Adipocyte (in vitro differentiated cells): ENCODE measurements around the gene MACROD2.

Source experiments
- DNase-seq: peaks from one replicate; pipeline ENCODE4 v3.0.0-alpha.2; 2015; ENCODE audit warnings: low read depth
- H3K27me3 ChIP-seq: replicated peaks from 2 replicates; pipeline ENCODE4 v1.7.0; 2013; ENCODE audit warnings: mild to moderate bottlenecking, low read length, moderate library complexity; ENCODE audit not compliant: control insufficient read depth, insufficient read depth
- H3K36me3 ChIP-seq: 2 replicates; pipeline ENCODE4 v1.7.0; 2013; ENCODE audit warnings: low read length, mild to moderate bottlenecking, moderate library complexity; ENCODE audit not compliant: control insufficient read depth, insufficient read depth, severe bottlenecking
- H3K4me1 ChIP-seq: 2 replicates; pipeline ENCODE4 v1.7.0; 2013; ENCODE audit warnings: mild to moderate bottlenecking, low read length, moderate library complexity; ENCODE audit not compliant: control insufficient read depth, insufficient read depth
- H3K4me3 ChIP-seq: 2 replicates; pipeline ENCODE4 v1.7.0; 2013; ENCODE audit warnings: mild to moderate bottlenecking, low read length, moderate library complexity
- H3K9ac ChIP-seq: 2 replicates; pipeline ENCODE4 v1.7.0; 2013; ENCODE audit warnings: mild to moderate bottlenecking, low read length, moderate library complexity
- H3K9me3 ChIP-seq: 2 replicates; pipeline ENCODE4 v1.7.0; 2013; ENCODE audit warnings: mild to moderate bottlenecking, low read length, moderate library complexity; ENCODE audit not compliant: control insufficient read depth

Gene MACROD2

DNA sequence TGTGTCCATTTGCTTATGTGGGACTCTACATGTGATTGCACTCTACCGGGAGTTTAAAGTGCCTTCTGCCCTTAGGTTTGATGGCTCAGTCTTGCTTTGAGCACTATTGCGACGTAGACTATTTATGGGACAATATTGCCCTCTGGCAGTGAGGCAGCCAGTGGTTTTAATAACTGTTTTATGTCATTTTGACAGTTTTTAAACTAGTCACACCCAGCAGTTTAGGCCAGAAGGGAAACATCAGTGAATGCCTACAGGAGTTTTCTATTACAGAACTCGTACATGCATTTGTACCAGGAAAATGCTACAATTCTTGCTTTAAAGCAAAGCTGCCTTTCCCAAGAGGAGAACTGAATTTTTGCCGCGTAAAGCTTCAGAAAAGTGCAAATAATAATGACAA lies 1764.3 kb downstream of the MACROD2 start:
- Histone ChIP-seq H3K4me1 (peaks cover 9% of the 10 kb centered on the region), H3K27me3 (no peaks in the 10 kb centered on the region), H3K36me3 (no peaks in the 10 kb centered on the region), H3K9ac (no peak overlapping the region), H3K9me3 (no peaks in the 10 kb centered on the region), H3K4me3 (no peak overlapping the region)
- DNase-seq: peak; percentile 88

DNA sequence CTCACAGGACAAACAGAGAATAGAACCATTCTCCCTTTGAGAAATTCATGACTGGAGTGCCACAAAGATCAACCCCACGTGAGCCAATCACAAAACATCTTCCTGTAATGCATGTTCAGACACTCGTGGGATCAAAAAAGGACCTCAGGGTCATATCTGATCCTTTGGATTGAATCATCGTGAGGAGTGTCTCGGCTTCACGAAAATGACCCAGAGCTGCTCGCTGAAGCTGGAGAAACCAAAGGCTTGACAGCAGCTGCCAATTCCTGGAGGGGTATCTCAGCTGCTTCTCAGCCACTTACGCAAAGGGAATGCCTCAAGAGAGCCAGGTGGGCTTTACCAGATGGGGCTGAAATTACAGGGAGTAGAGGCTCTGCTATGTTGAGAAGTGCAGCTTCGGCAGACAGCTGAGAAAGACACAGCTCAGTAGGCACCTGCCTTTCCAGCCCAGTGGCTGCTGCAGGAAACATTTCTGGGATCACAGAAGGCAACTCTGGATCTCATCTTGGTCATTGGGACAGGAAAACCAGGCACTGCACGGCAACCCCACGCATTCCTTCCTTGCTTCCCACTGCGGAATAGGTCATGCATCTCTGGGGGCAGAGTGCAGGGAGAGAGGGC lies 1764.8 kb downstream of the MACROD2 start:
- no peaks in the 10 kb centered on the region for H3K9me3 ChIP-seq
- H3K36me3 ChIP-seq: no peaks in the 10 kb centered on the region
- DNase-seq: no peak
- no peak overlapping the region for H3K9ac ChIP-seq
- no peaks in the 10 kb centered on the region for H3K27me3 ChIP-seq
- H3K4me1 ChIP-seq: peaks cover 9% of the 10 kb centered on the region
- H3K4me3 ChIP-seq: no peak overlapping the region

DNA sequence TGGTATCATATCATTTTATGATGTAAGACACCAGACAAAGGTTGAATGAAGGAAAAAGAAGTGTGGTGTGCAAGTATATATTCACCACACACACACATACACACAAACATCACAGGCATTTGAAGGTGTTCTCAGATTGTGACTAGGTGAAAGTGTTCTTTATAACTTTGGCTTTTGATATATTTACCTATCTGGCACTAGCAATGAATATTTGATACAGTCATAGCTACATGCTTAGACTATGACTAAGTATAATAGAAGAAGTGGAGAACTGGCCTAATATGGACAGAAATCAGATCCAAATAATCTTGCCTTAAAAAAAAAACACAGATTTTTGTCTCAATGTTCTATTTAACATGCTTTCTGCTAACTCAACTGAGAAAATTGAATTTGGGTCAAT lies 1768.0 kb downstream of the MACROD2 start:
- H3K36me3 ChIP-seq: no peaks in the 10 kb centered on the region
- peaks cover 9% of the 10 kb centered on the region for H3K4me1 ChIP-seq
- no peaks in the 10 kb centered on the region for H3K27me3 ChIP-seq
- no peak overlapping the region for H3K9ac ChIP-seq
- no peaks in the 10 kb centered on the region for H3K9me3 ChIP-seq
- peak; percentile 7 for DNase-seq
- H3K4me3 ChIP-seq: no peak overlapping the region

DNA sequence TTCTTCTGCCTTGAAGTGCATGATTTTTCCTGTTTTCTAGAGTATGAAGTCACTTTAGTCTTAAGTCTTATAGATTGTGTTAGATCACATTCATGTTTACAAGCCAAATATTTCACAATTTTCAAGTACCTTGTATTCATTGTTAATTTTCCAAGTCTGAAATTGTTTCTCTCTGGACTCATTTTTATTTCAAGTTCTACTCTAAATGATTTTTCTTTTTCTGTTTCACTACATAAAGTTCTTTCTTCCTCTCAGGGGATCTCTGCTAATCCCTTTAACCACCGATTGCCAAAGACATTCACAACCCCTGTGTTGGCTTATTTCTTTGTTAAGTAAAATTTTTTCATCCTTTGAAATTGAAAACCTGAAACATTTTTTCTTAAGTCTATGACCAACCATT lies 1772.3 kb downstream of the MACROD2 start:
- no peak overlapping the region for H3K4me3 ChIP-seq
- peaks cover 5% of the 10 kb centered on the region for H3K4me1 ChIP-seq
- no peaks in the 10 kb centered on the region for H3K27me3 ChIP-seq
- H3K9ac ChIP-seq: no peak overlapping the region
- peak; percentile 76 for DNase-seq
- no peaks in the 10 kb centered on the region for H3K36me3 ChIP-seq
- H3K9me3 ChIP-seq: no peaks in the 10 kb centered on the region

DNA sequence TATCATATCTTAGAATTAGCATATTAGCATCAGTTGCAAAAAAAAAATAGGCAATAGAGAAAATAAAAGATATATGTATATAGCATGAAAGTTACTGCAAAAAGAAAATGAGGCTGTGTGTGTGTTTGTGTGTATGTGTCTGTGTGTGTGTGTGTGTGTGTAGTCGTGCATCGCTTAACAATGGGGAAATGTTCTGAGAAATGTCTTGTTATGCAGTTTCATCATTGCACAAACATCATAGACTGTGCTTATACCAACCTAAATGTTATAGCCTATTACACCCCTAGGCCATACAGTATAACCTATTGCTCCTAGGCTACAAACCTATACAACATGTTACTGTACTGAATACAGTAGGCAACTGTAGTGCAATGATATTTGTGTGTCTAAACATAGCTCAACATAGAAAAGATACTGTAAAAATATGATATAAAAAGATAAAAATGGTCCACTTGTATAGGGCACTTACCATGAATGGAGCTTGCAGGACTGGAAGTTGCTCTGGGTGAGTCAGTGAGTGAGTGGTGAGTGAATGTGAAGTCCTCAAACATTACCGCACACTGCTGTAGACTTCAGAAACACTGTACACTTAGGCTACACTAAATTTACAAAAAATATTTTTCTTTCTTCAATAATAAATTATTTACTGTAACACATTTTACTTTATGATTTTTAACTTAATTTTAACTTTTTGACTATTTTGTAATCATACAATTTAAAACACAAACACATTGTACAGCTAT lies 1772.9 kb downstream of the MACROD2 start:
- DNase-seq: peak; percentile 57
- Histone ChIP-seq H3K27me3 (no peaks in the 10 kb centered on the region), H3K4me3 (no peak overlapping the region), H3K4me1 (peaks cover 5% of the 10 kb centered on the region), H3K9me3 (no peaks in the 10 kb centered on the region), H3K36me3 (no peaks in the 10 kb centered on the region), H3K9ac (no peak overlapping the region)

DNA sequence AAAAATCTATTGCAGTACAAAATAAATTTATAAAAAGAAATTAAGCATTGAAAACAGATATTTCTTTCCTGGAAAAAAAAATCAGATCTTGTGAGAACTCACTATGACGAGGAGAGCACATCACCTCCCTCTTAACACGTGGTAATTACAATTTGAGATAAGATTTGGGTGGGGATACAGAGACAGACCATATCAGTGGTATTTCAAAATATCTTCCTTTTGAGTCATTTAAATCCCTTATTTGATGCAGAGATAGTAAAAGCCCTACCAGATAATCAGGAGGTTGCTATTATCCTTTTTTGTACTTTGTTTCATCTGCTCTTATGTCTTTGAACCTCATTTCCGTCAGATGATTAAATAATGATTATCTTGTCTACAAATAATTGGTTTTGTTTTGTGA lies 1777.5 kb downstream of the MACROD2 start:
- Histone ChIP-seq H3K9me3 (no peaks in the 10 kb centered on the region), H3K27me3 (no peaks in the 10 kb centered on the region), H3K4me1 (no peaks in the 10 kb centered on the region), H3K9ac (no peak overlapping the region), H3K4me3 (no peak overlapping the region), H3K36me3 (no peaks in the 10 kb centered on the region)
- DNase-seq: no peak

DNA sequence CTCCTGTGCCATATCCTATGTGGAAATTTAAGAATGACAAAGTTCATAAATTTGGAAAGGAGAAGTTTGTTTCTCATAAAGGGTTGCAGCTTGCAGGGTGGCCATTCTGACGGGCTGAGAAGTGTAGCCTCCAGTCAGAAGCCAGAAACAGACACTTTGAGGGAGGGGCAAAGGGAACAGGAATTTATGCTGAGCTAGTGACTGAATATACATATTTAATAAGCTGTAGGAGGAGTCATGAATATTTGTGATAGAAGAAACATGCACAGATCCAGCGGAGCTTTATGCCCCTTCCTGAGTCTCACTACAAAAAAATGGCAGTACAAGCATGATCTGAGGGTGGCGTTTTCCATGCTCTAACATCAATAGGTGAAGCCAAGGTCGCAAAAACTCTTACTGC lies 1779.6 kb downstream of the MACROD2 start:
- H3K9me3 ChIP-seq: no peaks in the 10 kb centered on the region
- DNase-seq: no peak
- H3K27me3 ChIP-seq: no peaks in the 10 kb centered on the region
- H3K36me3 ChIP-seq: no peaks in the 10 kb centered on the region
- no peak overlapping the region for H3K4me3 ChIP-seq
- no peak overlapping the region for H3K9ac ChIP-seq
- no peaks in the 10 kb centered on the region for H3K4me1 ChIP-seq

DNA sequence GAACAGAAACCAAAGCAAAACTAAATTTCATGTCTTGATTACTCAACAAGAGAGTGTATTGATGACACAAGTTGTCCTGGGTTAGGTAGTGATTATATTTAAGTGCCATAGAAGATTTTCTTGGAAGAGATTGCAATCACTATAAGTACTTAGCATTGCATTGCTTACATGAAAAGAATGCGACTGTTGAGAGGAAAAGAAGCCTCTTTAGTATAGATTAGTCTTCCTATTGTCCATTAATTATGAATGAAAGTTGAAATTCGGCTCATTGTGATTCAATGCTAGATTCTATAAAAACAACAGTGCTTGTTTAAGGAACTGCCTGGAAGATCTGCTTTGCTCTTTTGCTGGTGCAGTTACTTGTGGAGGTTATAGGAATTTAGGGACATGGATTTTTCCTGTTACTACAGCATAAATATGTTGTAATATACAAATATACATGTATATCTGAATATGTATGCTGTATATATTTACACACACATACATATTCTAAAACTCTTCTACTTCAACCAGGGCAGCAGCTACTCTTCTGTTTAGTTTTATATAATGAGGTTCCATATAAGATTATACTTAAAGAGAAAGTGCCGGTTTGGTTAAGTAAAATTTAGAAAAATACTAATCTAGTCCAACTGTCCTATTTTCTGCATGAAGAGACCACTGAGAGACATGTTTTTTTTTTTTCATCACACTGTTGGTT lies 1781.6 kb downstream of the MACROD2 start:
- Histone ChIP-seq H3K36me3 (no peaks in the 10 kb centered on the region), H3K9me3 (no peaks in the 10 kb centered on the region), H3K4me1 (no peaks in the 10 kb centered on the region)

DNA sequence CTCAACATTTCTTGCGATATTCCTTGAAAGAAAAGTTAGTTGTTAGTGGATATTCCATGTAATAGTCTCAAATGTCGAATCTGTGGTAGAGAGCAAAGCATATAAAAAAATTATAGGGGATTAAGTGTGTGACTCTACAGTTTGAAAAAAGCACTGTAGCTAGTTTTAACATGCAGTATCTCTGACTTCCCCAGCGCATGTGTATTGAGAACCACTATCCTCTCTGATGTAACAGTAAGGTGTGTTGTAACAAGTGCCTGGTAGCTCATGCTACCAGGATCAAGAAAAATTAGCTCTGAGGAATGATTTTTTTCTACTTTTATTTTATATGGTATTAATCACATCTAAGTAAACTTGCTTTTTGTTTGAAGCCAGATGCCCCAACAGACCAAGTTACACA lies 1788.7 kb downstream of the MACROD2 start:
- no peaks in the 10 kb centered on the region for H3K27me3 ChIP-seq
- no peaks in the 10 kb centered on the region for H3K9me3 ChIP-seq
- no peak overlapping the region for H3K9ac ChIP-seq
- no peak overlapping the region for H3K4me3 ChIP-seq
- no peak for DNase-seq
- no peaks in the 10 kb centered on the region for H3K4me1 ChIP-seq
- H3K36me3 ChIP-seq: no peaks in the 10 kb centered on the region

More for the DNA sequence above, 1781.6 kb downstream of the MACROD2 start:
- H3K4me3 ChIP-seq: no peak overlapping the region
- no peaks in the 10 kb centered on the region for H3K27me3 ChIP-seq
- no peak overlapping the region for H3K9ac ChIP-seq
- no peak for DNase-seq

DNA sequence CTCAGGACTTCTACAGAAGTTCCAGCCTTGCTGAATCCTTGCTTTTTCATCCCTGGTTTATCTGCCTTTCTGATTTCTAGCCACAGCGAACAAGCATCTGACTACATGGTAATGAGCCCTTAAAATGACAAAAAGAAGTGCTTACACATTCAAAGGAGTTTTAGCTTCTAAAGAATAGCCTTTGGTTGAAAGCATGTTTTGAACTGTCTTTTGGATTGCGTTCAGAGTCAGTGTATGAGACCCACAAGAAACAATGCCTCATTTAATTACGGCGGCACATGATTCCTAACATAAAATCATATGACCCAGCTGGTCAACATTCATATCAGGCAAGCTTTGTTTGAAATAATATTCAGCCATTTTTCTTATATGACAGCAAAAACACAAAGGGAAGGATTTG lies 1793.8 kb downstream of the MACROD2 start:
- Histone ChIP-seq H3K36me3 (no peaks in the 10 kb centered on the region), H3K27me3 (no peaks in the 10 kb centered on the region), H3K9ac (no peak overlapping the region), H3K4me3 (no peak overlapping the region), H3K4me1 (no peaks in the 10 kb centered on the region), H3K9me3 (no peaks in the 10 kb centered on the region)
- peak; percentile 4 for DNase-seq

DNA sequence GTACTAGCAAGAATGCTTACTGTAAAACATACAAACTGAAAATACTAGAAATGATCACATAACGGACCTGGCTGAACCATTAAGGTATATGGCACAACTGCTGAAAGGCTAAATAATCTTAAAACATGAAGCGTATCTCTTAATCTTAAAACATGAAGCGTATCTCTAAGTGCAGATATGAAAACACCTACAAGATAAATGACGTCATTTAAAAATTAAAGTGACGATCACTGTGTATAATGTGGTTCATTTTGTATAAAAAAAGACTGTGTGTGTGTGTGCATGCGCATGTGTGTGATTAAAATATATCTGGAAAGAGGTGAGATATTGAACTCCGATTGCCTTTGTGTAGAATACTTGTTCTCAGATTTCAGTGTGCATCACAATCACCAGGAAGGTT lies 1797.5 kb downstream of the MACROD2 start:
- Histone ChIP-seq H3K27me3 (no peaks in the 10 kb centered on the region), H3K4me1 (no peaks in the 10 kb centered on the region), H3K9me3 (no peaks in the 10 kb centered on the region), H3K4me3 (no peak overlapping the region), H3K9ac (no peak overlapping the region), H3K36me3 (no peaks in the 10 kb centered on the region)
- no peak for DNase-seq
